GM18868 (cell line): ENCODE data around the gene KBTBD12.

Source experiments
- ATAC-seq: cut with Tn5 transposase; IDR thresholded peaks from one replicate; pipeline ENCODE4 v1.9.1; 2021; ENCODE audit warnings: mild to moderate bottlenecking, moderate library complexity; ENCODE audit not compliant: unreplicated experiment

KBTBD12 gene

GRCh38 chr3:127951276-127951675 lies 36.2 kb downstream of the KBTBD12 start:
- ATAC-seq = no peak

DNA sequence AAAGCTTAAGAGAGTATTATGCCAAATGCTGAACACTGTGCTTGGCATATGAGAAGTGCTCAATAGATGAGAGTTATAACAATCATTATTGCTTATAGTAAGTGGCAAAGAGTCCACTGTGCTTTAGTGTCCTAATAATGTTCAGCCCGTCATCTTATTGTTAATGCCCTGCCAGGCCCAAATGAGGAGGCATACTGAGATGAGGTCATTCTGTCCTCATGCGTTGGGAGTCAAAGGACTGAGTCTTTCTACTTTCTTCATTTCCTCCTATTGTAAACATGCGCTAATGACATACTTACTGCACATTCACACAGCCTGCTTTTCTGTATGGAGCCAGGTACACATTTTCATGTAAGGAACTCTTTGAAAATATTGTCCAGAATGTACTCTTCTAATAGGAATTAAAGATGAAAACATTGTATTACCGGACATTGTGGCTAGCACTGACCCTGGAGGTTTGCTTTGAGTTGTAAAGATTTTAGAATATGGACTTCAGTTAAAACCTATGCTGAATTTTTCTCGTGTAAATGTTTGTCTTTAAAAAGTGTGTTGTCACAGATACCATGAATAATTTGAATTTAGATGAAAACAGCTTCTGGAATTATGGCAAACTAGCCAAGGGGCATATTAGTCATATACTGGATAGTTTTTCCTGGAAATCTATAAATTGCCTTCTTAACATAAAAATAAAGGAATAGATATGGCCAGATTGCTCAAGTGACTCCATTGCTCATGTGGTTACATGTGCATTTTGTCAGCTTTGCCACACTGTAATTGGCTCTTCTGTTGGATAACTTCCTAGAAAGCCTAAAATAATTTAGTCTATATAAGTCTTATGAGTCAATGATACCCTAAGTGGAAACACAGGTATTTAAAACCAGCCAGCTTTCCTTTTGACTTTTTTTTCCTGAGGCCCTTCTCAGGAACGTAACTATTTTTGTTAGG lies 38.3 kb downstream of the KBTBD12 start:
- no peak for ATAC-seq

DNA sequence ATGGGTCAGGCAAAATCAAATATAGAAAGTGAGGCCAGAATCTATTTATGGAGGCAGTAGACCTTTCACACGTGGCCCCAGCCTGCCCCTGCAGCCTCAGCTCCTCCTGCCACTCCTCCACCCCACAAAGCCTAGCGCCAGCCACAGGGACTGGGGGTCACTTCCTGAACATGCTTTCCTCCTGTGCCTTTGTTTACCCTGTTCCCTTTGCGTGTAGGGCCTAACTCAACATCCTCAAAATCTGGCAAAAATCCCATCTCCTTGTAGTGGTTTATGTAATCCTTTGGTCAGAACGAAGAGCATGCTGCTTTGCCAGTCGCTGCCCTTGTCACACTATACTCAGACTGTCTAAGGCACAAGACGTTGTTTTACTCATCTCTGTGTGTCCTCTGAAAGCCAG lies 39.6 kb downstream of the KBTBD12 start:
- no peak for ATAC-seq

- ATAC-seq = no peak
Observed at GRCh38 chr3:127955728-127956127, 40.7 kb downstream of the KBTBD12 start.

DNA sequence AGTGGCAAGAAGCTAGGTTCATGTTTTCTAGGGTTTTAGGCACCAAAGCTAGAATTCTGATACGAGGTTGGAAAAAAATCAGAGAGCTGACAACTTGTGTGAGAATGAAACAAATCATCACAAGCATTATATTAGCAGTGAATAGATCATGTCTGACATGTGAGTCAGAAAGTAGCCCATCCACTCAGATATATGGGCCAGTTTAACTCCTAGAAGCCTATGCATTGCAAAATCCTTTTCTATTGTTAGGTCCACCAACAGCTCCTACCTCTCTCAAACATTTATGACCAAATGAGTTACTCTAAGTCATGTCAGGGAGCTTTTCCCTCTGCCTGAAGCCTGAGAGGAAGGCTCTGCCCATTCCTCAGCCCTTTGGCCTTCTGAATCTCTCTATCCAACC lies 44.0 kb downstream of the KBTBD12 start:
- no peak for ATAC-seq

DNA sequence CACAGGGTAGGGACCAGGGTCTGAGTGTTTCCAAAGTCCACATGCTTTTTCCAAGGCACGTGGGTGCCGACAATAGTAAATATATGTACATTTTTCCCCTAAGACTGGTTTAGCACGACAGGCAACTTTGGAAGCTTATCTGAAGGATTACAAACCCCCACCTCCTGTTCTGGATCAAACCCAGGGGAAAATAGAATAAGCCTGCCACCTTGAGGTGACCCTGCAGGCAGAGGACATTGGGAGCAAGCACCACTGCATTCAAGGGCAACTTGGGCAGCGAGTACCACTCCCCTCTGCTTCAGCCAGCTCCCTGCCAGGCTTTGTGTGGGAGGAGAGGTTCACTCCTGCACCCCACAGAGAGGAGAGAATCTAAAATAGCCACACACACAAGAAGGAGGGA lies 44.8 kb downstream of the KBTBD12 start:
- no peak for ATAC-seq

- ATAC-seq = no peak
Observed at GRCh38 chr3:127960421-127960965, 45.5 kb downstream of the KBTBD12 start.

- no peak for ATAC-seq
Observed at GRCh38 chr3:127961124-127961523, 46.1 kb downstream of the KBTBD12 start.

- no peak for ATAC-seq
Observed at GRCh38 chr3:127961963-127962362, 46.9 kb downstream of the KBTBD12 start.

GRCh38 chr3:127962937-127963336 lies 47.9 kb downstream of the KBTBD12 start:
- no peak for ATAC-seq

GRCh38 chr3:127964053-127964452 lies 49.0 kb downstream of the KBTBD12 start:
- no peak for ATAC-seq

DNA sequence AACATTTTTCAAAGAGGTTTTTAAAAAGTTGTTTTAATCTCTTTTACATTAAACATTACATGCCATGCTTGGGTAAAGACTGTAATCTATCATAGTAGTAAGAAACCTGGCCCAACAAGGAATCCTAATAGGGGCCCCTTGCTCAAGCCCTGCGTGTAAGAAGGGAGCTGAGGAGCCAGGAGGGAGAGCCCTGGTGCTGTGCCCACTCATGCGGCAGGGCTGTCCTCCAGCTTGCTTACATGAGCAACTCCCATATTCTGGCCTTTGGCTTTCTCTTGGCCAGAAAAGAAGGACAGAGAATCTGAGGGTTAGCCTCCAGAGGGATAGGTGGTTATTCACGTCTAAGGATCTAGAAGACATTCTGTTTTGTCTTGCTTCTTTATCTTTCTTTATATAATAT lies 49.8 kb downstream of the KBTBD12 start:
- ATAC-seq = no peak

DNA sequence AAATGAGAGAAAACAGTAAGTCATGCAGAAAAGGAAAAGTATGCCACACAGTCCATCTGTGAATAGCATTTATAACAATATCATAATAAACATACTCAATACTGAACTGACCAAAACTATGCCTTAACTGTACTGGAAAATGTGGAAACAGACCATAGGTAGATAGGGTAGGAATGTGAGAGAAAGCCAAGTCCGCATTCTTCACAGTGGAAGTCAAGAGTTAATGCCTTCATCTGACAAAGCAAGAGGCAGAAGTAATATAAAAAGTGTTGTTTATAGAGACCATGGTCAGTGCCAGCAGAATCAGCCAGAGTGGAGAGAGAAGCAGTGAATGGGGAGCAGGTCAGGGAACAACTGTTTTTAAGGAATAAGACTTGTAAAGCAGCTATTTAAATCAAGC lies 52.3 kb downstream of the KBTBD12 start:
- ATAC-seq = no peak

- ATAC-seq = peak; percentile 54
Observed at GRCh38 chr3:127970966-127971592, 56.0 kb downstream of the KBTBD12 start.

DNA sequence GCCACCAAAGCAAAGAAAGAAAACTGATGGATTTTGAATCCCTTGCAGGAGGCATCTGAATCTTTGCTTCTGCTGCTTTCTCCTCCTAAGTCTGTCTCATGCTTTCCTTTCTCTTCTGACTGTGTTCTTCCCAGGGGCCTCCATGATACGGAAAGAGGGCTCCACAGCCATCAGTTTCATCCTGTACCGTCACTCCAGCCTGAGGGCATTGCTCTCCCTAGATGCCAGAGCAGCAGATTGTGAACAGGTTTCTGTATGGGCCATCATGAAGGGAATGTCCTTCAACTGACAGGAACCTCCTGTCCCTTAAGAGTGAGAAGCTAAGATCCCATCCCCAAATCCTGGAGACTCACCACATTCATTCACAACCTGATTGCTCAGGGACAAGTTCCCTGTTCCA lies 59.2 kb downstream of the KBTBD12 start:
- ATAC-seq = no peak

GRCh38 chr3:127975153-127976029 lies 60.4 kb downstream of the KBTBD12 start:
- ATAC-seq = no peak

- no peak for ATAC-seq
Observed at GRCh38 chr3:127978636-127979035, 63.6 kb downstream of the KBTBD12 start.

- ATAC-seq = no peak
Observed at GRCh38 chr3:127979473-127979872, 64.4 kb downstream of the KBTBD12 start.

DNA sequence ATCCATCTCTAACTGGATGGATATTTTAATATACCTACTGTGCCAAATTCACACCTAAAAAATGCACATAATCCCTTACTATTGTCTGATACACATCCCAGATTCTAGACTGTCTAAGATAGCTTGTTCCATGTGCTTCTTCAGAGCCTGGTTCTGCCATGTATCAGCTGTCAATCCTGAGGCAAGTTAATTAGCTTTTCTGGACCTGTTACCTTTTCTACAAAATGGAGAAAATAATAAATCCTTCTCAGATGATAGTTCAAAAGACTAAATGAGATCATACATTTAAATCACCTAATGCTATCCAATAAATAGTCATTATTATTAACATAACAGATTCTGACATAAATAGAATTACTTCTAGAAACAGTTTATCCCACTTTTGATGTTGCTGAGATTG lies 66.1 kb downstream of the KBTBD12 start:
- no peak for ATAC-seq

DNA sequence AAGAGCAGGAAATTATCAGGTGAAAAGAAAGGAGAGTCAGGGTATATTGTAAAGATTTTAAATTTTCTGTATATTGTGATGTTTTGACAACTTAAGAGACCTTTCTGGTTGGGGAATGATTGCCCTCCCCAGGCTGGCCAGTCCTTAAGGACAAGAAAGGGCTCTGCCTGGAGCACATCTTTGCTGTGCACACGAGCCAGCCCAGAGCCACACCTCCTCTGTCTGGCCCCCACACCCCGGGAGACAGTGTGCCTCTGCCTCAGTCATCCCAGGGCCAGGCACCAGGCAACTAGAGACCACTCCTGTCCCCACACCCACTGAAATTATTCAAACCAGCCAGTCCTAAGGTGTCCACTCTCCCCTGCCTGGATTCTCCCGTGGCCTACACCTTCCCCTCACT lies 67.1 kb downstream of the KBTBD12 start:
- ATAC-seq = no peak
